ENCODE measurements around the gene FILIP1L. TPM values are rescaled to one million over a fixed set of nuclear protein-coding genes. Genes with fewer than 3 reads are reported as not detected.

Gene FILIP1L
- total RNA-seq, 1 experiment from 2014 or later: 4.3 TPM

GRCh38 chr3:100129941-100130340, 15.6 kb upstream of the FILIP1L start:
- intact Hi-C loops (cut with micrococcal nuclease; ENCODE audit: unreplicated experiment): no loop called here
- no peak for DNase-seq (ENCODE audit: low spot score)
- Histone ChIP-seq H3K9me3 (ENCODE audit: low read depth, low read length, poor library complexity, severe bottlenecking) (no peaks in the 10 kb centered on the region), H3K36me3 (ENCODE audit: insufficient read depth, low read length, poor library complexity, severe bottlenecking) (no peaks in the 10 kb centered on the region), H3K4me1 (ENCODE audit: insufficient read depth, low read length, poor library complexity, severe bottlenecking) (peaks cover 5% of the 10 kb centered on the region), H3K27ac (ENCODE audit: low read depth, low read length, poor library complexity, severe bottlenecking) (no peak overlapping the region), H3K4me3 (ENCODE audit: low read depth, low read length, poor library complexity, severe bottlenecking) (no peak overlapping the region), H3K27me3 (replicated peaks; ENCODE audit: insufficient read depth, low read depth, low read length, poor library complexity) (no peaks in the 10 kb centered on the region)
- POLR2A ChIA-PET (ENCODE audit: low non-redundant PET): no interaction called here
- BruUV-seq (replicated peaks): no TSS peak
- no peak for TF ChIP-seq EZH2 (IDR thresholded peaks at IDR 0.05; ENCODE audit: borderline replicate concordance, low read depth, low read length, poor library complexity, severe bottlenecking)
- TF ChIP-seq, protein P1, sequence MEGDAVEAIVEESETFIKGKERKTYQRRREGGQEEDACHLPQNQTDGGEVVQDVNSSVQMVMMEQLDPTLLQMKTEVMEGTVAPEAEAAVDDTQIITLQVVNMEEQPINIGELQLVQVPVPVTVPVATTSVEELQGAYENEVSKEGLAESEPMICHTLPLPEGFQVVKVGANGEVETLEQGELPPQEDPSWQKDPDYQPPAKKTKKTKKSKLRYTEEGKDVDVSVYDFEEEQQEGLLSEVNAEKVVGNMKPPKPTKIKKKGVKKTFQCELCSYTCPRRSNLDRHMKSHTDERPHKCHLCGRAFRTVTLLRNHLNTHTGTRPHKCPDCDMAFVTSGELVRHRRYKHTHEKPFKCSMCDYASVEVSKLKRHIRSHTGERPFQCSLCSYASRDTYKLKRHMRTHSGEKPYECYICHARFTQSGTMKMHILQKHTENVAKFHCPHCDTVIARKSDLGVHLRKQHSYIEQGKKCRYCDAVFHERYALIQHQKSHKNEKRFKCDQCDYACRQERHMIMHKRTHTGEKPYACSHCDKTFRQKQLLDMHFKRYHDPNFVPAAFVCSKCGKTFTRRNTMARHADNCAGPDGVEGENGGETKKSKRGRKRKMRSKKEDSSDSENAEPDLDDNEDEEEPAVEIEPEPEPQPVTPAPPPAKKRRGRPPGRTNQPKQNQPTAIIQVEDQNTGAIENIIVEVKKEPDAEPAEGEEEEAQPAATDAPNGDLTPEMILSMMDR (conservative IDR thresholded peaks at IDR 0.05; ENCODE audit: low read depth, low read length): no peak
- CTCF ChIA-PET: no interaction called here

DNA sequence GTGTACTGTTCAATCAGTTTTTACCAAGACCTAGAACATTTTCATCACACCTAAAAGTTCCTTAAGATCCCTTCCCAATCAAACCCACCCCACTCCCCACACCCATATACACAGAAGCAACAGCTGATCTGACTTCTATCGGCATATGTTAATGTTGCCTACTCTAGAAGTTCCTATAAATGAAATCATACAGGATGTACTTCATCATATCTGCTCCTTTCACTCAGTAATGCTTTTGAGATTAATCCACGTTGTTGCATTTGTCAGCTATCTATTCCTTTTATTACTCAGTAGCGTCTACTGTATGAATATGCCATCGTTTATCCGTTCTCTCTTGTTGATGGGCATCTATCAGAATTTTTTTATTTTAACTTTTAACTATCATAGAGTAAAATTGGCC, 14.3 kb upstream of the FILIP1L start:
- CTCF ChIA-PET: no interaction called here
- TF ChIP-seq EZH2 (IDR thresholded peaks at IDR 0.05; ENCODE audit: borderline replicate concordance, low read depth, low read length, poor library complexity, severe bottlenecking): no peak
- TF ChIP-seq, protein P1 (conservative IDR thresholded peaks at IDR 0.05; ENCODE audit: low read depth, low read length): no peak
- DNase-seq (ENCODE audit: low spot score): no peak
- Histone ChIP-seq H3K9me3 (ENCODE audit: low read depth, low read length, poor library complexity, severe bottlenecking) (no peaks in the 10 kb centered on the region), H3K4me3 (ENCODE audit: low read depth, low read length, poor library complexity, severe bottlenecking) (no peak overlapping the region), H3K27me3 (replicated peaks; ENCODE audit: insufficient read depth, low read depth, low read length, poor library complexity) (no peaks in the 10 kb centered on the region), H3K27ac (ENCODE audit: low read depth, low read length, poor library complexity, severe bottlenecking) (no peak overlapping the region), H3K36me3 (ENCODE audit: insufficient read depth, low read length, poor library complexity, severe bottlenecking) (no peaks in the 10 kb centered on the region), H3K4me1 (ENCODE audit: insufficient read depth, low read length, poor library complexity, severe bottlenecking) (peaks cover 5% of the 10 kb centered on the region)
- POLR2A ChIA-PET (ENCODE audit: low non-redundant PET): no interaction called here
- intact Hi-C loops (cut with micrococcal nuclease; ENCODE audit: unreplicated experiment): no loop called here
- BruUV-seq (replicated peaks): no TSS peak

DNA sequence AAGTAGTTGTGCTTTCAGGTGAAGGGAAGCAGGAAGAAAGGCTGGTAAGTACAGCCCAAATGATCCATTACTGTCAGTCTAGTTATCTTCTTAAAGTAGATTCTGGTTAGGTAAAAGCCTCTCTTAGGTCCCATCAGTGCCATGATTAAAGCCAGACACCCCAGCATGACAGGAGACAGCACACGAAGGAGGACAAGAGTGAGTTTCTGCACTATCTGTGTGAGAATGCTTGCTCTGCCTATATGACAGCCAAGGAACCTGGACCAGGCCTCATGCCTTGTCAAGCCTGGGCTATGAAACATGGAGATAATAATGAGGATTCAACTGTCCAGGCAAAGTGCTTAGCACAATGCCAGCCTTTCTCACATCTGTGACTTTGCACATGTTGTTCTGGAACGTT, 13.5 kb upstream of the FILIP1L start:
- Histone ChIP-seq H3K4me3 (ENCODE audit: low read depth, low read length, poor library complexity, severe bottlenecking) (no peak overlapping the region), H3K27ac (ENCODE audit: low read depth, low read length, poor library complexity, severe bottlenecking) (no peak overlapping the region), H3K9me3 (ENCODE audit: low read depth, low read length, poor library complexity, severe bottlenecking) (no peaks in the 10 kb centered on the region), H3K27me3 (replicated peaks; ENCODE audit: insufficient read depth, low read depth, low read length, poor library complexity) (no peaks in the 10 kb centered on the region), H3K36me3 (ENCODE audit: insufficient read depth, low read length, poor library complexity, severe bottlenecking) (no peaks in the 10 kb centered on the region), H3K4me1 (ENCODE audit: insufficient read depth, low read length, poor library complexity, severe bottlenecking) (peaks cover 5% of the 10 kb centered on the region)
- intact Hi-C loops (cut with micrococcal nuclease; ENCODE audit: unreplicated experiment): no loop called here
- no TSS peak for BruUV-seq (replicated peaks)
- ChIA-PET POLR2A (ENCODE audit: low non-redundant PET) (no interaction called here), CTCF (no interaction called here)
- TF ChIP-seq EZH2 (IDR thresholded peaks at IDR 0.05; ENCODE audit: borderline replicate concordance, low read depth, low read length, poor library complexity, severe bottlenecking): no peak
- TF ChIP-seq, protein P1 (conservative IDR thresholded peaks at IDR 0.05; ENCODE audit: low read depth, low read length): no peak
- no peak for DNase-seq (ENCODE audit: low spot score)
